Measurements from ENCODE around the gene RMP24.

RMP24 gene

GRCh38 chr18:35991696-35992095 lies 19.2 kb downstream of the RMP24 start:
- TF ChIP-seq, protein P1, sequence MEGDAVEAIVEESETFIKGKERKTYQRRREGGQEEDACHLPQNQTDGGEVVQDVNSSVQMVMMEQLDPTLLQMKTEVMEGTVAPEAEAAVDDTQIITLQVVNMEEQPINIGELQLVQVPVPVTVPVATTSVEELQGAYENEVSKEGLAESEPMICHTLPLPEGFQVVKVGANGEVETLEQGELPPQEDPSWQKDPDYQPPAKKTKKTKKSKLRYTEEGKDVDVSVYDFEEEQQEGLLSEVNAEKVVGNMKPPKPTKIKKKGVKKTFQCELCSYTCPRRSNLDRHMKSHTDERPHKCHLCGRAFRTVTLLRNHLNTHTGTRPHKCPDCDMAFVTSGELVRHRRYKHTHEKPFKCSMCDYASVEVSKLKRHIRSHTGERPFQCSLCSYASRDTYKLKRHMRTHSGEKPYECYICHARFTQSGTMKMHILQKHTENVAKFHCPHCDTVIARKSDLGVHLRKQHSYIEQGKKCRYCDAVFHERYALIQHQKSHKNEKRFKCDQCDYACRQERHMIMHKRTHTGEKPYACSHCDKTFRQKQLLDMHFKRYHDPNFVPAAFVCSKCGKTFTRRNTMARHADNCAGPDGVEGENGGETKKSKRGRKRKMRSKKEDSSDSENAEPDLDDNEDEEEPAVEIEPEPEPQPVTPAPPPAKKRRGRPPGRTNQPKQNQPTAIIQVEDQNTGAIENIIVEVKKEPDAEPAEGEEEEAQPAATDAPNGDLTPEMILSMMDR (conservative IDR thresholded peaks at IDR 0.05): no peak
- H3K36me3 Mint-ChIP-seq: peaks cover 5% of the 10 kb centered on the region
- no peaks in the 10 kb centered on the region for H3K27me3 Mint-ChIP-seq
- no peak for DNase-seq (ENCODE audit: extremely low spot score, unreplicated experiment)
- H3K4me3 Mint-ChIP-seq: no peak overlapping the region
- H3K9me3 Mint-ChIP-seq: no peaks in the 10 kb centered on the region
- H3K4me1 Mint-ChIP-seq (ENCODE audit: unreplicated experiment): no peaks in the 10 kb centered on the region
- no peak overlapping the region for H3K27ac Mint-ChIP-seq

DNA sequence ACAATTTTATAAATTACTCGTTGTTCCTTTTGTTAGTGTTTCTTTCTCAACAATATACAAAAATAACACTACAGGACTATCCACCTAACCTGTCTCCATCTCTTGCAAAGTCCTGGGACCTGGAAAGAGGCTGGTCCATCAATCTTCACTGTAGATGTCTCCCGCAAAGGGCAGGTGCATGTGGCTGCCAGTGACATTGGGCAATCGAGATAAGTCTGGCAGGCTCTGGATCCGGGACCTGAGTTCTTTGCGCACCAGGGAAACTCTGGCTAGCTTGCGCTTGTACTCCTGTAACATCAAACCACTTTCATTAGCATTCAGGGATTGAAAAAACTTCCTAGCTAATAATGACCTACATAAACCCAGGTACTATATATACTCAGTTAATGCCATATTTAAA lies 20.5 kb downstream of the RMP24 start:
- Mint-ChIP-seq H3K4me1 (ENCODE audit: unreplicated experiment) (no peaks in the 10 kb centered on the region), H3K27me3 (no peaks in the 10 kb centered on the region), H3K4me3 (no peak overlapping the region), H3K36me3 (no peaks in the 10 kb centered on the region), H3K27ac (no peak overlapping the region), H3K9me3 (no peaks in the 10 kb centered on the region)
- no peak for DNase-seq (ENCODE audit: extremely low spot score, unreplicated experiment)
- TF ChIP-seq, protein P1 (conservative IDR thresholded peaks at IDR 0.05): no peak

DNA sequence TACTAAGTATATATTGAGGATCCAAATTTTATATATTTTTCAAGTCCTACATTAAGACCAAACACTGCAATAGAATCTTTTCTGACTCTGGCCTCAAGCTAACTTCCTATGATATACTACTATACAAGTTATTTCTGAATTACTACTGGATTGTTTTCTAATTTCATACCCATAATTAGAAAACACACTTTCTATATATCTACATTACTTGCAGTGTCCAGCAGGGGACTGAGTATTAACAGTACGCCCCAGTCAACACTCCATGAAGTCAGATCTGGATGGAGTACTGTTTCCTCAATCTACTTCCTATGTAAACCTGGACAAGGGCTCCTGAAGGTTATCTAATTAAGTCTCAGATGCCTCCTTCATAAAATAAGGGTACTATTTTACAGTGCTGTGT lies 26.5 kb downstream of the RMP24 start:
- Mint-ChIP-seq H3K4me3 (no peak overlapping the region), H3K9me3 (no peaks in the 10 kb centered on the region), H3K4me1 (ENCODE audit: unreplicated experiment) (no peaks in the 10 kb centered on the region), H3K27me3 (no peaks in the 10 kb centered on the region), H3K27ac (no peak overlapping the region), H3K36me3 (no peaks in the 10 kb centered on the region)
- DNase-seq (ENCODE audit: extremely low spot score, unreplicated experiment): no peak
- TF ChIP-seq, protein P1 (conservative IDR thresholded peaks at IDR 0.05): peak; percentile 67

- Mint-ChIP-seq H3K9me3 (no peaks in the 10 kb centered on the region), H3K27me3 (no peaks in the 10 kb centered on the region), H3K27ac (no peak overlapping the region), H3K36me3 (no peaks in the 10 kb centered on the region), H3K4me1 (ENCODE audit: unreplicated experiment) (no peaks in the 10 kb centered on the region), H3K4me3 (no peak overlapping the region)
- TF ChIP-seq, protein P1 (conservative IDR thresholded peaks at IDR 0.05): no peak
- no peak for DNase-seq (ENCODE audit: extremely low spot score, unreplicated experiment)
Observed at GRCh38 chr18:35999925-36000324, 27.4 kb downstream of the RMP24 start.

- H3K4me1 Mint-ChIP-seq (ENCODE audit: unreplicated experiment): no peaks in the 10 kb centered on the region
- H3K27ac Mint-ChIP-seq: no peak overlapping the region
- no peaks in the 10 kb centered on the region for H3K9me3 Mint-ChIP-seq
Observed at GRCh38 chr18:36006997-36007396, 34.5 kb downstream of the RMP24 start.

More at GRCh38 chr18:36006997-36007396, 34.5 kb downstream of the RMP24 start:
- H3K4me3 Mint-ChIP-seq: no peak overlapping the region
- no peaks in the 10 kb centered on the region for H3K27me3 Mint-ChIP-seq
- DNase-seq (ENCODE audit: extremely low spot score, unreplicated experiment): no peak
- TF ChIP-seq, protein P1 (conservative IDR thresholded peaks at IDR 0.05): no peak
- no peaks in the 10 kb centered on the region for H3K36me3 Mint-ChIP-seq
